ENCODE data around the gene INSR.

INSR gene

GRCh38 chr19:7266832-7267231, 27.4 kb downstream of the INSR start:
- TF ChIP-seq, protein P1, sequence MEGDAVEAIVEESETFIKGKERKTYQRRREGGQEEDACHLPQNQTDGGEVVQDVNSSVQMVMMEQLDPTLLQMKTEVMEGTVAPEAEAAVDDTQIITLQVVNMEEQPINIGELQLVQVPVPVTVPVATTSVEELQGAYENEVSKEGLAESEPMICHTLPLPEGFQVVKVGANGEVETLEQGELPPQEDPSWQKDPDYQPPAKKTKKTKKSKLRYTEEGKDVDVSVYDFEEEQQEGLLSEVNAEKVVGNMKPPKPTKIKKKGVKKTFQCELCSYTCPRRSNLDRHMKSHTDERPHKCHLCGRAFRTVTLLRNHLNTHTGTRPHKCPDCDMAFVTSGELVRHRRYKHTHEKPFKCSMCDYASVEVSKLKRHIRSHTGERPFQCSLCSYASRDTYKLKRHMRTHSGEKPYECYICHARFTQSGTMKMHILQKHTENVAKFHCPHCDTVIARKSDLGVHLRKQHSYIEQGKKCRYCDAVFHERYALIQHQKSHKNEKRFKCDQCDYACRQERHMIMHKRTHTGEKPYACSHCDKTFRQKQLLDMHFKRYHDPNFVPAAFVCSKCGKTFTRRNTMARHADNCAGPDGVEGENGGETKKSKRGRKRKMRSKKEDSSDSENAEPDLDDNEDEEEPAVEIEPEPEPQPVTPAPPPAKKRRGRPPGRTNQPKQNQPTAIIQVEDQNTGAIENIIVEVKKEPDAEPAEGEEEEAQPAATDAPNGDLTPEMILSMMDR (IDR thresholded peaks at IDR 0.05; ENCODE audit: low read depth, low read length, missing control alignments): no peak
- H3K4me3 ChIP-seq (ENCODE audit: low read depth, low read length): no peak overlapping the region
- DNase-seq (ENCODE audit: low read depth): no peak

DNA sequence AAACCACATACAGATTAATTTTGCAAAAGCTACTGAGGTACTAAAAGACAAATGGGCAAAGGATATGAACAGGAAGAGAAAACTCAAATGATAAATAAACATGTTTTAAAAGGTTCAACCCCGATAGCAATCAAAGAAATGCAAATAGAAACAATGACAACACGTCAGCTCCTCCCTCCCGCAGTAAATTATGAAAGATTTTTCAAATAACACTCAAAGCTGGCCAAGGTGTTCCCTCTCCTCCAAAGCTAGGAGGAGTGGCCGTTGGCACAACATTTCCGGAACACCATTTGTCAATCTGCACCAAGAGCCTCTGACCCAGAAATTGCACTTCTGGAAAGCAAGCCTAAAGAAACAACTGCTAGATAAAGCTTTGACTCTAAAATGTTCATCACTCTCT, 28.3 kb downstream of the INSR start:
- no peak overlapping the region for H3K4me3 ChIP-seq (ENCODE audit: low read depth, low read length)
- no peak for DNase-seq (ENCODE audit: low read depth)
- TF ChIP-seq, protein P1 (IDR thresholded peaks at IDR 0.05; ENCODE audit: low read depth, low read length, missing control alignments): no peak

DNA sequence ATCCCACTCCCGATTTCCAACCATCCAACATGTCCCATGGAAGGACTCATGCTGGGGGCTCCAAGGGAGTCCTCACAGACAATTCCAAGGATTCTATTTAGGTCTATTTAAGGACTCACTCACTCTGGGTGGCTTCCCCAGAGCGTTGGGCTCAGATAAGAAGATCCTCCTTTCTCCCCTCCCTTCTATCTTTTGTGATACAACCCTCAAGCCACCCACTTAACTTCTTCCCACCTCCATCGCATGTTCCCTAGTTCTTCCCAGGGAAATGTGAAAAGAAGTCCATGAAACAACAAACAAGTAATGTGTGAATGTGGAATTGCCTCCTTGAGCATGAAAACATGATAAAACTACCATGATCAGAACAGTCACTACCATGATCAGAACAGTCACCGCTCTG, 29.4 kb downstream of the INSR start:
- DNase-seq (ENCODE audit: low read depth): no peak
- TF ChIP-seq, protein P1 (IDR thresholded peaks at IDR 0.05; ENCODE audit: low read depth, low read length, missing control alignments): no peak
- H3K4me3 ChIP-seq (ENCODE audit: low read depth, low read length): no peak overlapping the region

- no peak overlapping the region for H3K4me3 ChIP-seq (ENCODE audit: low read depth, low read length)
- DNase-seq (ENCODE audit: low read depth): no peak
- TF ChIP-seq, protein P1 (IDR thresholded peaks at IDR 0.05; ENCODE audit: low read depth, low read length, missing control alignments): no peak
Measured at GRCh38 chr19:7263521-7263920, 30.7 kb downstream of the INSR start.

- no peak overlapping the region for H3K4me3 ChIP-seq (ENCODE audit: low read depth, low read length)
- TF ChIP-seq, protein P1 (IDR thresholded peaks at IDR 0.05; ENCODE audit: low read depth, low read length, missing control alignments): no peak
- DNase-seq (ENCODE audit: low read depth): no peak
Measured at GRCh38 chr19:7263066-7263465, 31.1 kb downstream of the INSR start.

GRCh38 chr19:7262470-7262869, 31.7 kb downstream of the INSR start:
- TF ChIP-seq, protein P1 (IDR thresholded peaks at IDR 0.05; ENCODE audit: low read depth, low read length, missing control alignments): no peak
- no peak overlapping the region for H3K4me3 ChIP-seq (ENCODE audit: low read depth, low read length)
- DNase-seq (ENCODE audit: low read depth): no peak

DNA sequence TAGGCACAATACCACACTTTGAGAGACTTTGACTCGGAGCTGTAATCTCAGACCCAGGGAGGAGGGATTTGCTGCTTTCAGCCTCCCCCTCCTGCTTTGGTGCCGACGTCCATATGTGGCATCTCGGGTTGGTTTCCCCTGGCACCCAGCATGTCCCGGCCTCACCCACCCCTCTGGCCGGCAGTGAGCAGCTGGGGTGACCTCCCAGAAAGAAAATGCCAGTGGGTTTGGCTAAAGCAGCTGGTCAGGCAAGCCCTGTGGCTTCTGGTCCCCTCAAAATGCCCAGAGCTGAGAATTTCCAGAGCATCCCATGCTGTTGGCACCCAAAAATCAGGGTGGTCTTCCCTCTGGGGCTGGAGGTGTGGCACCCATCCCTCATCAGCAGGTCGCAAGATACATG, 34.1 kb downstream of the INSR start:
- no peak overlapping the region for H3K4me3 ChIP-seq (ENCODE audit: low read depth, low read length)

More for the DNA sequence above, 34.1 kb downstream of the INSR start:
- TF ChIP-seq, protein P1 (IDR thresholded peaks at IDR 0.05; ENCODE audit: low read depth, low read length, missing control alignments): no peak
- no peak for DNase-seq (ENCODE audit: low read depth)
